Caco-2 (cell line): ENCODE results near the gene SLC1A3. TPM values are rescaled to one million over a fixed set of nuclear protein-coding genes. Genes with fewer than 3 reads are reported as not detected.

Experiments
- BruUV-seq: library from RNA; stranded (reverse); fragments of 400-500 nt; replicated peaks from 2 replicates; lab custom pipeline; 2021; lab: Mats Ljungman, UMichigan
- CTCF ChIA-PET: fragments of 300-600 bp; sonication (Branson Sonifier 250); formaldehyde crosslinking; loops from one replicate; lab custom pipeline; 2022; ENCODE audit warnings: antibody characterized with exemption; lab: Charles Lee
- POLR2A ChIA-PET: fragments of 300-600 bp; sonication (Branson Sonifier 250); formaldehyde crosslinking; loops from one replicate; lab custom pipeline; 2022; ENCODE audit warnings: antibody characterized with exemption; lab: Charles Lee
- DNase-seq, 2 experiments: peaks; one replicate each; pipeline versions ENCODE4 v3.0.0 to v3.0.0-alpha.2; 2020 to 2022
- H3K27me3 ChIP-seq: replicated peaks from 2 replicates; pipeline ENCODE4 v1.6.0; 2011; ENCODE audit warnings: low read length; ENCODE audit not compliant: control insufficient read depth, insufficient read depth
- H3K36me3 ChIP-seq: 2 replicates; pipeline ENCODE4 v1.5.1; 2011; ENCODE audit warnings: low read length; ENCODE audit not compliant: control insufficient read depth, insufficient read depth
- H3K4me1 ChIP-seq: fragments of 250-450 bp; sonication (Bioruptor Pico); 2 replicates; pipeline ENCODE4 v1.5.1; 2020; ENCODE audit warnings: mild to moderate bottlenecking
- H3K4me3 ChIP-seq: 2 replicates; pipeline ENCODE4 v1.5.1; 2011; ENCODE audit warnings: low read depth, mild to moderate bottlenecking, control low read depth, low read length
- H3K9me3 ChIP-seq: fragments of 250-450 bp; sonication (Bioruptor Pico); 2 replicates; pipeline ENCODE4 v1.5.1; 2020; ENCODE audit warnings: mild to moderate bottlenecking, moderate library complexity
- H3K27ac Mint-ChIP-seq: one replicate; pipeline ENCODE4 v1.8.0; 2022; ENCODE audit warnings: mixed read lengths; ENCODE audit not compliant: unreplicated experiment
- H3K27me3 Mint-ChIP-seq: one replicate; pipeline ENCODE4 v1.8.0; 2022; ENCODE audit warnings: mixed read lengths; ENCODE audit not compliant: insufficient read depth, unreplicated experiment
- H3K36me3 Mint-ChIP-seq: one replicate; pipeline ENCODE4 v1.8.0; 2022; ENCODE audit warnings: mild to moderate bottlenecking, mixed read lengths; ENCODE audit not compliant: insufficient read depth, unreplicated experiment
- H3K4me1 Mint-ChIP-seq: one replicate; pipeline ENCODE4 v1.8.0; 2022; ENCODE audit warnings: low read depth, mixed read lengths; ENCODE audit not compliant: unreplicated experiment
- H3K4me3 Mint-ChIP-seq: one replicate; pipeline ENCODE4 v1.8.0; 2022; ENCODE audit warnings: mild to moderate bottlenecking, moderate library complexity, mixed read lengths; ENCODE audit not compliant: unreplicated experiment
- H3K9me3 Mint-ChIP-seq: one replicate; pipeline ENCODE4 v1.8.0; 2022; ENCODE audit warnings: mixed read lengths; ENCODE audit not compliant: unreplicated experiment
- intact Hi-C: fragments of 100-400 bp; cut with micrococcal nuclease; formaldehyde crosslinking; loops from one replicate; pipeline ENCODE4 v1.10.0; 2022; ENCODE audit not compliant: unreplicated experiment
- total RNA-seq: library from RNA; stranded (reverse); gene quantifications from 2 replicates; pipeline ENCODE4 v1.2.3, GENCODE V29; 2022
- TF ChIP-seq, protein P1 (sequence below), 2 experiments: fragments of 200-600 bp in 1 of 2; IDR thresholded peaks; 1 replicate in 1 of 2; 2 replicates in 1 of 2; pipeline versions ENCODE4 v1.5.1 to v1.8.0; 2011 to 2022; ENCODE audit warnings: antibody characterized with exemption in 1 of 2, control low read depth in 1 of 2, inconsistent platforms in 1 of 2, low read depth in 1 of 2, low read length in 1 of 2, mild to moderate bottlenecking in 1 of 2, moderate library complexity in 1 of 2; ENCODE audit not compliant: insufficient read depth in 1 of 2, severe bottlenecking in 1 of 2, unreplicated experiment in 1 of 2

Gene SLC1A3
- total RNA-seq, 1 experiment from 2014 or later = 178 TPM

DNA sequence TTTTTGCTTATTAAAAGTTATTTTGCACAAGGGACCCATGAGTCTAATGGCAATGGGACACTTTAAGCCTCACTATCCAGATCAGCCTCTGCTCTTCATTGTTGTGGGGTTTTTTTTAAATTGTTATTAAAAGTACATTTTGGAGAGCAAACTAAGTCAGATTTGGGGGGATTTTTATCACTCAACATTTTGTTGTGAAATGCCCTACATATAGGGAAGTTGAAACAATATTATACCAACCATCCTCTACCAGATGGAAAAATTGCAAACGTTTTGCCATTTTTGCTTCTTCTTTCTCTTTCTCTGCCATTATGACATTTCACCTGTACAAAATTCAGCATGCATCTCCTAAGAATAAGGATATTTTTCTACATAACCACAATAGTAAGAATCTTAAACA, 75.3 kb downstream of the SLC1A3 start:
- CTCF ChIA-PET = no interaction called here
- intact Hi-C loops = no loop called here
- TF ChIP-seq, protein P1, sequence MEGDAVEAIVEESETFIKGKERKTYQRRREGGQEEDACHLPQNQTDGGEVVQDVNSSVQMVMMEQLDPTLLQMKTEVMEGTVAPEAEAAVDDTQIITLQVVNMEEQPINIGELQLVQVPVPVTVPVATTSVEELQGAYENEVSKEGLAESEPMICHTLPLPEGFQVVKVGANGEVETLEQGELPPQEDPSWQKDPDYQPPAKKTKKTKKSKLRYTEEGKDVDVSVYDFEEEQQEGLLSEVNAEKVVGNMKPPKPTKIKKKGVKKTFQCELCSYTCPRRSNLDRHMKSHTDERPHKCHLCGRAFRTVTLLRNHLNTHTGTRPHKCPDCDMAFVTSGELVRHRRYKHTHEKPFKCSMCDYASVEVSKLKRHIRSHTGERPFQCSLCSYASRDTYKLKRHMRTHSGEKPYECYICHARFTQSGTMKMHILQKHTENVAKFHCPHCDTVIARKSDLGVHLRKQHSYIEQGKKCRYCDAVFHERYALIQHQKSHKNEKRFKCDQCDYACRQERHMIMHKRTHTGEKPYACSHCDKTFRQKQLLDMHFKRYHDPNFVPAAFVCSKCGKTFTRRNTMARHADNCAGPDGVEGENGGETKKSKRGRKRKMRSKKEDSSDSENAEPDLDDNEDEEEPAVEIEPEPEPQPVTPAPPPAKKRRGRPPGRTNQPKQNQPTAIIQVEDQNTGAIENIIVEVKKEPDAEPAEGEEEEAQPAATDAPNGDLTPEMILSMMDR (IDR thresholded peaks at IDR 0.05; ENCODE audit: insufficient read depth in 1 of 2, low read depth in 1 of 2, low read length in 1 of 2, severe bottlenecking in 1 of 2, unreplicated experiment in 1 of 2) = no peak
- H3K27me3 ChIP-seq = no peaks in the 10 kb centered on the region
- POLR2A ChIA-PET = no interaction called here
- H3K36me3 Mint-ChIP-seq = peaks cover 74% of the 10 kb centered on the region
- H3K4me3 ChIP-seq = no peak overlapping the region
- H3K9me3 ChIP-seq = no peaks in the 10 kb centered on the region
- BruUV-seq = no TSS peak
- H3K27ac Mint-ChIP-seq = no peak overlapping the region
- H3K4me1 ChIP-seq = no peaks in the 10 kb centered on the region
- H3K4me1 Mint-ChIP-seq = peaks cover 13% of the 10 kb centered on the region
- H3K36me3 ChIP-seq = peaks cover 2% of the 10 kb centered on the region
- H3K27me3 Mint-ChIP-seq = no peaks in the 10 kb centered on the region
- H3K4me3 Mint-ChIP-seq = no peak overlapping the region
- no peak for DNase-seq
- no peaks in the 10 kb centered on the region for H3K9me3 Mint-ChIP-seq

DNA sequence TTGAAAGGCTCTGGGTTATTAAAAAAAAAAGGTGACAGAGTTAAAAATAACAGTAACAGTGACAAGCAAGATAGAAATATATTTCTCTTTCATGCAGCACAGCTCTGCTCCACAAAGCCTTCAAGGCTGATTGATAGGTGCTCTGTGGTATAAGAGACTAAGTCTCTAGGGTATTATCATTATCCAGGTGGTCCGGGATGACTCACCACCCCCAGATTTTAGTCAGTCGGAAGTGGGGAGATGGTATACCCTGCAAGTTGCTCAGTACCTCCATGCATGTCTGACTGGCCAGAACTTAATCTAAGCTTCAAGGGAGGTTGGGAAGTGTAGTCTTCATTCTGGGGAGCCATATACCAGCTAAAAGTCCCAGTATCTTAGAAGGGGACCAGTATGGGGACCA, 76.1 kb downstream of the SLC1A3 start:
- H3K4me1 Mint-ChIP-seq = peaks cover 9% of the 10 kb centered on the region
- CTCF ChIA-PET = no interaction called here
- peaks cover 74% of the 10 kb centered on the region for H3K36me3 Mint-ChIP-seq
- no peak for DNase-seq
- no peaks in the 10 kb centered on the region for H3K27me3 ChIP-seq
- H3K36me3 ChIP-seq = peaks cover 2% of the 10 kb centered on the region
- no TSS peak for BruUV-seq
- H3K9me3 ChIP-seq = no peaks in the 10 kb centered on the region
- intact Hi-C loops = no loop called here
- H3K4me3 ChIP-seq = no peak overlapping the region
- H3K9me3 Mint-ChIP-seq = no peaks in the 10 kb centered on the region
- POLR2A ChIA-PET = no interaction called here
- H3K27ac Mint-ChIP-seq = no peak overlapping the region
- TF ChIP-seq, protein P1 (IDR thresholded peaks at IDR 0.05; ENCODE audit: insufficient read depth in 1 of 2, low read depth in 1 of 2, low read length in 1 of 2, severe bottlenecking in 1 of 2, unreplicated experiment in 1 of 2) = no peak
- no peaks in the 10 kb centered on the region for H3K27me3 Mint-ChIP-seq
- no peaks in the 10 kb centered on the region for H3K4me1 ChIP-seq
- no peak overlapping the region for H3K4me3 Mint-ChIP-seq

DNA sequence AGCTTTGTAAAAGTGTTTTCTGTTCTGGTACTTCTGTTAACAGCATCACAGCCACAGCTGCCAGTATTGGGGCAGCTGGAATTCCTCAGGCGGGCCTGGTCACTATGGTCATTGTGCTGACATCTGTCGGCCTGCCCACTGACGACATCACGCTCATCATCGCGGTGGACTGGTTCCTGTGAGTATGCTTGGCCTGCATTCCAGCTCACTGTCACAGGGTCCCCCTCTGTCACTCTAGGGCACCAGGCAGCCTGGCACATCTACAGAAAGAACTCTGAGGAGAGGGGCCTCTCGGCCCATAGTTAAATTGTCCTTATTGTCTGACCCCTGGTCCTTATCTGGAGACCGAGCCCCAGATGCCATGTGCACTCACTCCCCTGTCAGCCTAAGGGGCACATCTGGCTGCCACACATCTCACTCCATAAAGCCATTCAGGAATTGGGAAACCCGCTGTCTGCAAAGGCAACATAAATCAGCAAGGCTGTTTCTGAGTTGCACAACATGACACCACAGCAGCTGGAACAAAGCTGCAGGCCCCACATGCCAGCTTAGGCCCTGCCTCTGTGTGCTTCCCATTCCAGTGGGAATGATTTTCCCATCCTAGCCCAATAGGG, 77.5 kb downstream of the SLC1A3 start:
- Histone ChIP-seq H3K36me3 (peaks cover 2% of the 10 kb centered on the region), H3K4me3 (no peak overlapping the region), H3K4me1 (no peaks in the 10 kb centered on the region; the same call in 1 of the 2 replicates), H3K9me3 (no peaks in the 10 kb centered on the region), H3K27me3 (no peaks in the 10 kb centered on the region)
- H3K27ac Mint-ChIP-seq = peak overlapping the region; percentile 42
- no peak for DNase-seq
- peaks cover 68% of the 10 kb centered on the region for H3K36me3 Mint-ChIP-seq
- intact Hi-C loops = no loop called here
- BruUV-seq = no TSS peak
- CTCF ChIA-PET = no interaction called here
- peaks cover 6% of the 10 kb centered on the region for H3K4me1 Mint-ChIP-seq
- POLR2A ChIA-PET = no interaction called here
- TF ChIP-seq, protein P1 (IDR thresholded peaks at IDR 0.05; ENCODE audit: insufficient read depth in 1 of 2, low read depth in 1 of 2, low read length in 1 of 2, severe bottlenecking in 1 of 2, unreplicated experiment in 1 of 2) = no peak
- no peaks in the 10 kb centered on the region for H3K27me3 Mint-ChIP-seq
- no peak overlapping the region for H3K4me3 Mint-ChIP-seq
- no peaks in the 10 kb centered on the region for H3K9me3 Mint-ChIP-seq
